Measurements from ENCODE around the gene PDGFA. TPM values are rescaled to one million over a fixed set of nuclear protein-coding genes. Genes with fewer than 3 reads are reported as not detected.

PDGFA gene
- 50.0 and 55.4 TPM in 2 replicates for total RNA-seq

DNA sequence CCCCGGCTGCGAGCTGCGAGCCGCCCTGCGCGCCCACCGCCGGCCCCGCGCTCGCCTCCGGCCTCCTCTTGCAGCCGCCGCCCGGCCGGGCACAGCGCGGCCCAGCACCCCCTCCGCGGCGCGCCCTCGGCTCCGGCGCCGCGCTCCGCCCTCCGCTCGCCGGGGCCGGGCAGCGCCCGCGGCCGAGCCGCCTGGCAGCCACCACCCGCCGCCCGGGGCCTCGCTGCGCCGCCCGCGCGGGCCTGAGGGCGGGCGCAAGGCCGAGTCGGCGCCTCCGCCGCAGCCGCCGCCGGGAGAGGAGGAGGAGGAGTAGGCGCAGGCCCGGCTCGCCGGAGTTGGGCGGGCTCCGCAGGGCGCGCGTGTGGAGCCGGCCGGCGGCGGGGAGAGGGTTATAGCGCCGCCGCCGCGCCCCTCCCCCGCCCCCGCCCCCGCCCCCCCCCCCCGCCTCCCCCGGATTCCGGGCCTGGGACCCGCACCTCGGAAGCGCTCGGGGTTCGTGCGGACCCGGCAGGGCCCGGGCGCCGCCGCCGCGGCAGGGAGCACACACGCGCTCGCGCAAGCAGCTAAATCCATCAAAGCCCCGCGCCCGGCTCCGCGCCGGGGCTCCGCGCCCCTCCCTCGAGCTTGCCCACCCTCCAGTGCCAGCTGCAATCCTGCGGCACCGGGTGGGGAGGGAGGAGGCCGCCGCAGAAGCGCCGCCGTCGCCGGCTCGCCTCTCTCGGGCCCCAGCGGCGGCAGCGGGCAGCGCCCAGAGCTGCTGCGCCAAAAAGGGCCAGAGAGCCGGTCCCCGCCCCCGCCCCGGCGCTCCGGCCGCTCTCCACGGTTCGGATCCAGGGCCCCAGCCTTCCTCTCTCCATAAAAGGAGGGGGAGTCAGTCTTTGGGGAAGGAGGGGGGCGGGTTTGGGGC, at the start of gene PDGFA:
Gene PDGFA, minus strand, starts transcription at position 363 of the 907 bp plus-strand sequence. CDS start 845 bp downstream, outside the sequence.

Other genes with a start within 250 kb of the PDGFA start
- gene FOXL3, start 229.7 kb downstream of the PDGFA start, total RNA-seq = not detected in 2 replicates
- gene DNAAF5, start 206.9 kb upstream of the PDGFA start, total RNA-seq = 42.3 and 56.6 TPM in 2 replicates
- 12.2 and 14.5 TPM in 2 replicates for gene PRKAR1B, start 207.4 kb upstream of the PDGFA start, total RNA-seq

All from thoracic aorta endothelial cell (primary cell).